KG1 (cell line): Measurements from ENCODE around the gene CERS1.
A peak's percentile ranks its signal among the peaks of the same experiment; 100 is the strongest.

Experiments
- DNase-seq: peaks from one replicate; lab custom pipeline; 2025; lab: John Stamatoyannopoulos, UW

Gene CERS1

DNA sequence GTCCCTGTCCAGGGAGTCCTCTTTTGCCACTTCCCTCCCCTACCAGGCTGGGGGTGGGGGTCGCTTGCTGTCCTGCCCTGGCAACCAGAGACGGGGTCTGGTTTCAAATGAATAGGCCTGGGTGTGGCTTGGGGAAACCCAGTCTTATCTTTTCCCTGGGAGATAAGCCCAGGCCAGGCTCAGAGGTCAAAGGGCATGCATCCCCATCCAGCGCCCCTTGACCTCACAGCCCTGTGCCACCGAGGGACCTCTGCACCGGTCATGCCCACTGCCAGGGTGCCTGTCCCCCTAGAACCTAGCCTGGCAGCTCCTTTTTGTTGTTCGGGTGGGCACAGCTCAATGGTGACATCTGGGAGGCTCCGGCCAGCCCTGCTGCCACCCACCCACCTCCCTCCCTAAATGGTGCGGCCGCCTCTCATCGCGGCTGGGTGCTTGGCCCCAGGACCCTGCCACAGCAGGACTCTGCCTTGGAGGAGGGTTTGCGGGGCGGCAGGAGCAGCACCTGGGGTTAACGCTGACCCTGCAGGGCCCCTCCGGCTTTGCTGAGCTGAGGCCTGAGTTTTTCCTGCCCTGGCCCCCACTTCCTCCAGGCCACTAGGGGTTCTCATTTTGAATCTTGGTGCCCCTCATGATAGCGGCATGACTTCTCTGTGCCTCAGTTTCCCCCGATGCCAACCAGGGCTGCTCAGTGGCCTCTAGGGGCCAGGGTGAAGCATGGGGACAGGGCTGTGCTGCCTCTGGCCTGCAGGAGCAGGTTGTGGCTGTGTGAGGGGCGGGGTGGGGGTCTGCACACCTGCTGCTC is 2.9 kb upstream of the CERS1 start:
- no peak for DNase-seq

DNA sequence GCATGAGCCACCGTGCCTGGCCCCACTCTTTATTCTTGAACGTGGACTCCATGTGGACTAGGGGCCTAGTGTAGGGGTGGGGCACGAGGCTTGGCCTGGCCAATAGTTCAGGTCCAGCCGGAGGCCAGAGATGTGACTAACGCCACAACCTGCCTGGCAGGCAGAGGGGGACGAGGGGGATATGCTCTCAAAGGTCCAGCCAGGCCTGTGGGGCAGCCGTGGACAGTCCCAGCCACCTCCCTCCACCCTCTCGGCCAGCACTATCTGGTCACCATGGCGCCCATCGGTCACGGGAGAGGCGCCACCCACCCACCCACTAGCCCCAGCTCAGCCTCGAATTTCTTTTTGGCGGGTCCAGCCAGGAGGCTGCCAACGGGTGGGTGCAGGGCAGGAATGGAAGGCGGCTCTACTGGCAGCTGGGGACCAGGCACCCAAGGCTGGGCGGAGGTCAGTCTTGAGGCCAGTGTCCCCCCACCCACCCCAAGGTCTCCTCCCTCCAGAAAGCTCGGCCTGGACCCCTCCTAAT is 2.2 kb upstream of the CERS1 start:
- DNase-seq: no peak

DNA sequence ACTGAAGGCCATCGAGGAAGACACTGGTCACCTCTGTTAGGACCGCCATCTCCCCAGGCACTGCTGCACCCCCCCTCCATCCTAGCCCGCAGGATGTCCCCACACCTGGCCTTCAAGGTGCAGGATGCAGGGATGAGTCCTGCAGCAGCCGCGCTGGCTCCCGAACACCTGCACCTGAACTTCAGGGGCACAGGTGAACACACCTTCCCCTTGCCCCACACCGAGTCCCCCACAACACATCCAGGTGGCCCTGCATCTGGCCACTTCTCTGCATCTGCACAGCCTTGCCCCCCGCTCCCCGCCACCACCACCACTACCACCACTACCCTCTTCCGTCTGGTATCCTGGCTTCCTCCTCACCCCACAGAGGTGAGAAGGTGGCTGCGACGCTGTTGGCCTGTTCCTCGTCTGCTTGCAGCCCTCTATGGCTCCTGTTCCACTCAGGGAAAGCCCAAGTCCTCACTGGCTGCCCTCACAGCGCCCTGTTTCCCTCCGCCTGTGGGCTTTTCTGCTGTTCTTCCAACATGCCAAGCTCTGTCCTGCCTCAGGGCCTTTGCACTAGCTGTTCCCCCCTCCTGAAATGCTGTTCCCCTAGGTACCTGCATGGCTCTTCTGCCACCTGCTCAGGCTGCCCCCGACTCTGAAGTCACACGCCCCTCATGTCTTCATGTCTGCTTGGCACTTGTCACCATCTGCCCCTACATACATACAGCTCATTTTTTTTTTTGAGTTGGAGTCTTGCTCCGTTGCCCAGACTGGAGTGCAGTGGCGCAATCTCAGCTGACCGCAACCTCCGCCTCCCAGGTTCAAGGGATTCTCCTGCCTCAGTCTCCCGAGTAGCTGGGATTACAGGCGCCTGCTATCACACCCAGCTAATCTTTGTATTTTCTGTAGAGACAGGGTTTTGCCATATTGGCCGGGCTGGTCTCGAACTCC is 1.4 kb upstream of the CERS1 start:
- DNase-seq: no peak

GRCh38 chr19:18896421-18896841 is 473 bp upstream of the CERS1 start:
- no peak for DNase-seq

DNA sequence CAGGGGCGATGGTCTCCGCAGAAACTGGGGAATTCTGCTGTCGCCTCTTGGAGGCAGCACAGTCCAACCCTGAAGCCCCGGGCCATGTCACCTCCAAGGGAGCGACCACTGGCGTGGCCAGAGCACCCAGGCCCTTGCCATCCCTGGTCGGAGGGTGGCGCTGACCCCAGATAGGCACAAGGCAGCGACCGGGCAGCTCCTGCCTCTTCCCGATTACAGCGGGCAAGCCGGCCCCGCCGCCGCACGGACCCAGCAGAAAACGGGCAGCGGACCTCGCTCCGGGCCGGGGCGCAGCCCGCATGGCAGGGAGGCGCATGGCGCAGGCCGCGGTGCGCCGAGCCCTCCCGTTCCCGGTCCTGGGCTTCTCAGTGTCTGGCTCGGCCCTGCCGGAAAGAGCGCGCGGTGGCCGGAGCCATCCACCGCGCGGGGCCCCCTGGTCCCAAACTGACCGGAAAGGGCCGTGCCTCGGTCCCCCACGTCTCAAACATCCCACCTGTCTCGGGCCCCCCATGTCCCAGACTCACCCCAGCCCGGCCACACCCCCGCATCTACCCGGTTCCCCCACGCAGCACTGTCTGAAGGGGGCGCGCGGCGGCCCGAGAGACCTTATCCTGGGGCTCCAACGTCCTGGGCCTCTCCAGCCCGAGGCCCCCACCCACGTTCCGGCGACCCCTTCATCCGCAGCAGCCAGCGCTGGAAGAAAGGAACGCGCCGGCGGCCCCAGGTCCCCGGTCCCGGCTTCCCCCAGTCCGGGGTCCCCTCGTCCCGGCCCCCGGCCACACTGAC is 727 bp downstream of the CERS1 start:
- peak; percentile 18 for DNase-seq

DNA sequence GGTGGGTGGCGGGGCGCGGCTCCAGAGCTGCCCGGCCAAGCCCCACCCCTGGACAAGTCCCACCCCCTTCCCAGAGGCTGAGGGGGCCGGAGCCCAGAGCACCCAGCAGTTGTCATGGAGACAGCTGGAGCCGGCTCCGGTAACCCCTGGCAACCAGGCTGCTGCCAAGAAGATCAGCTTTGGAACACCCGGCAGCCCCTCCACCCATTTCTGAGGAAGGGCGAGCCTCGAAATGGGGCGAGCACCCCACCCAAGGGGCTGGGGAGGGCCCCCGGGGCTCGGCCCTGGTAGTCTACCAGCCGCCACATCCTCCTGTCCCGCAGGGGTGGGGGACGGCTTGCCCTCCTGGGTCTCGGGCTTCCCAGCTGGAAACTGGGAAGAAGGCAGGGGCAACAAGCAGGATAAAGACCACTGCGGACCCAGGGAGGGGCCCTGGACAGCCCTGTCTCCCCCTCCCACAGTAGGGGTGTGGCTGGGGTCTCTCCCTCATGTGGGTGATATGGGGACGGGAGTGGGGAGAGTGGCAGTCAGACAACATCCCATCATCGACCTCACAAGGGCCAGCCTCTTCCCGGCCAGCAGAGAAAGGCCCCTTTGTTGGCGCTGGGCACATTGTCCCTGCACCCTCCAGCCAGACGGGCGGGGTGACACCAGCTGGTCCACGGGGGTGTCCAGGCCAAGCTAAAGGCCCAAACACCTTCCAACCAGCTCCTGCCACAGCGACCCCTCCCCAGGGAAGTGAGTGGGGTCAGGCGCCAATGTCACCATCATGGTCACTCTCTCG is 1.5 kb downstream of the CERS1 start:
- no peak for DNase-seq

GRCh38 chr19:18893587-18894253 is 2.2 kb downstream of the CERS1 start:
- DNase-seq: no peak

DNA sequence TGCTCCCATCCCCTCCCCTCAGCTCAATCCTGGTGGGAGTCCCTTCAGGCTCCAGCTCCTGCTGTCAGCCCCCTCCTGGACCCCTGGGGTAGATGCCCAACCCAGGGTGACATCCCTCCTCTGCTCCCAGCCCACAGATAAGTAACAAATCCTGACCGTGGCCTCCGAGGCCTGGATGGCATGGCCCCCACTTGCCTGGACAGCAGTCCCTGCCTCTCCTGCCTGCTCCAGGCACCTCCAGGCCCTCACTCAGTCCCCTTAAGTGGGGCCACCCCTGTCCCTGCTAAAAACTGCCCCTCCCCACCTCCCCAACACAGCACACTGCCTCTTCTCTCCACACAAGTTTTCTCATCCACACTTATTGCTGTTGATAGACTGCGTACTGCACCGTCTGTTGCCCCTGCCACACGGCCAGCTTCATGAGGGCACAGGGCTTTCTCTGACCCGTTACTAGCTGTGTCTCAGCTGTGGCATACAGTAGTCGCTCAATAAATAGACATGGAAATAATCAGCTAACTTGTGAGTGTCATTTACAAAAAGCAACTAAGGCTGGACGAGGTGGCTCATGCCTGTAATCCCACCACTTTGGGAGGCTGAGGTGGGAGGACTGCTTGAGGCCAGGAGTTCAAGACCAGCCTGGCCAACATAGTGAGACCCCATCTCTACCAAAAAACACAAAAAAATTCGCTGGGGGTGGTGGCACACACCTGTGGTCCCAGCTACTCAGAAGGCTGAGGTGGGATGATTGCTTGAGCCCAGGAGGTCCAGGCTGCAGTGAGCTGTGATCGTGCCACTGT is 5.8 kb downstream of the CERS1 start:
- no peak for DNase-seq

GRCh38 chr19:18886972-18887371 is 9.0 kb downstream of the CERS1 start:
- no peak for DNase-seq

GRCh38 chr19:18883526-18884304 is 12.2 kb downstream of the CERS1 start:
- no peak for DNase-seq

- DNase-seq: no peak
Measured at GRCh38 chr19:18881491-18881890, 14.5 kb downstream of the CERS1 start.

GRCh38 chr19:18879579-18880373 is 16.2 kb downstream of the CERS1 start:
- no peak for DNase-seq

- DNase-seq: no peak
Measured at GRCh38 chr19:18878858-18879578, 16.9 kb downstream of the CERS1 start.

- no peak for DNase-seq
Measured at GRCh38 chr19:18878058-18878797, 17.7 kb downstream of the CERS1 start.

- no peak for DNase-seq
Measured at GRCh38 chr19:18876865-18877264, 19.1 kb downstream of the CERS1 start.

GRCh38 chr19:18875726-18876125 is 20.2 kb downstream of the CERS1 start:
- no peak for DNase-seq

GRCh38 chr19:18871543-18871942 is 24.4 kb downstream of the CERS1 start:
- no peak for DNase-seq
